ENCODE results near the gene RFWD3. TPM values are rescaled to one million over a fixed set of nuclear protein-coding genes. Genes with fewer than 3 reads are reported as not detected.
"Not testable (repeated sequence)": the region's sequence is repeated elsewhere in the genome, so short reads cannot be mapped to it uniquely, and the experiment has no call there.

Gene RFWD3
- total RNA-seq, 4 donors from 2014 or later: 8.1 to 31.9 (median 15.5) TPM

DNA sequence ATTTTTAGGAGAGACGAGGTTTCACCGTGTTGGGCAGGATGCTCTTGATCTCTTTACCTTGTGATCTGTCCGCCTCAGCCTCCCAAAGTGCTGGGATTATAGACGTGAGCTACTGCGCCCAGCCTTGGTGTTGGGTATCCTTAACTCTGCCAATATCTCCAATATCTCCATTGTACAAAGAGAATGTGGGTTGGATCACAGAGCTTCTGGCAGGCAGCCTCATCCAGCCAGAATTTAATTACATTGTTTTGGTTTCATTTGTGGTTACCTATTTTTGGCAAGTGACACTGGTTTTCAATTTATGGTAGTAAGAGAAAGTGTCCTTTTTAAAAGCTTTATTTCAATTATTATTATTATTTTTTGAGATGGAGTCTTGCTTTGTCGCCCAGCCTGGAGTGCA, 14.0 kb upstream of the RFWD3 start:
- Histone ChIP-seq H3K36me3 (peaks cover 0 to 90% of the 10 kb centered on the region in 2 donors), H3K27me3 (no peaks in the 10 kb centered on the region), H3K4me3 (no peak overlapping the region), H3K27ac (no peak overlapping the region), H3K4me1 (no peaks in the 10 kb centered on the region), H3K9me3 (no peaks in the 10 kb centered on the region)
- TF ChIP-seq CTCF (IDR thresholded peaks at IDR 0.05) (no peak), POLR2A (IDR thresholded peaks at IDR 0.05) (no peak), POLR2AphosphoS5 (IDR thresholded peaks at IDR 0.05) (no peak), EP300 (IDR thresholded peaks at IDR 0.05) (no peak)
- WGBS, 2 donors (ENCODE audit: low coverage in 1 of 2): 92 to 100% methylated on average over 1 to 6 of the region's 6 CpGs
- no peak for ATAC-seq

DNA sequence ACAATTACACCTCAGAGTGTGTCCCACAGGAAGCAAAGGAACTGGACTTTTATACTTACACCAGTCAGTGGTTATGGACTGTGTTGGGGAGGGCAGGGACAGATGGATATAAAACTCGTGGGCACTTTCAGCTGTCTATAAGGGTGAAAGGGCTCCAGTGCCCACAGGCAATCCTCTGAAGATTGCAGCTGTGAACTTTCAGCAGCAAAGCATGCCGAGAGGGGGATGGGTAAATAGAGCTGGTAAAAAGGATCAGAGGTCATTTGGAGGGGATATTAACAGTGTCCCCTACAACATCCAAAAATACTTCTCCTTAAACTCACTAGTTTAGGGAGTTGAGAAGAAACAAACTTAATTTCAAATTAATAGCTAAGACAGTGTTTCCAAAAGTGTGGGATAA, 13.3 kb upstream of the RFWD3 start:
- Histone ChIP-seq H3K9me3 (no peaks in the 10 kb centered on the region), H3K27ac (no peak overlapping the region), H3K4me1 (no peaks in the 10 kb centered on the region), H3K27me3 (no peaks in the 10 kb centered on the region), H3K4me3 (no peak overlapping the region), H3K36me3 (peaks cover 0 to 88% of the 10 kb centered on the region in 2 donors)
- no peak for TF ChIP-seq POLR2AphosphoS5 (IDR thresholded peaks at IDR 0.05)
- TF ChIP-seq EP300 (IDR thresholded peaks at IDR 0.05): no peak
- TF ChIP-seq CTCF (IDR thresholded peaks at IDR 0.05): no peak
- no peak for TF ChIP-seq POLR2A (IDR thresholded peaks at IDR 0.05)
- WGBS, 2 donors (ENCODE audit: low coverage in 1 of 2): 33 to 38% methylated on average over 2 of the region's 2 CpGs
- ATAC-seq: no peak

- peaks cover 0 to 93% of the 10 kb centered on the region in 2 donors for H3K36me3 ChIP-seq
- no peak overlapping the region for H3K27ac ChIP-seq
- H3K27me3 ChIP-seq: no peaks in the 10 kb centered on the region
- H3K4me1 ChIP-seq: no peaks in the 10 kb centered on the region
- 50 to 100% methylated on average over 1 to 2 of the region's 4 CpGs for WGBS, 2 donors (ENCODE audit: low coverage in 1 of 2)
- TF ChIP-seq POLR2A (IDR thresholded peaks at IDR 0.05) (no peak), POLR2AphosphoS5 (IDR thresholded peaks at IDR 0.05) (no peak), CTCF (IDR thresholded peaks at IDR 0.05) (no peak), EP300 (IDR thresholded peaks at IDR 0.05) (no peak)
- no peaks in the 10 kb centered on the region for H3K9me3 ChIP-seq
- H3K4me3 ChIP-seq: no peak overlapping the region
- ATAC-seq: no peak
Measured at GRCh38 chr16:74677868-74678267, 11.2 kb upstream of the RFWD3 start.

GRCh38 chr16:74673876-74674275, 7.2 kb upstream of the RFWD3 start:
- TF ChIP-seq CTCF (IDR thresholded peaks at IDR 0.05): no peak
- TF ChIP-seq EP300 (IDR thresholded peaks at IDR 0.05): no peak
- no peak for TF ChIP-seq POLR2AphosphoS5 (IDR thresholded peaks at IDR 0.05)
- no peak for TF ChIP-seq POLR2A (IDR thresholded peaks at IDR 0.05)
- Histone ChIP-seq H3K4me1 (no peaks in the 10 kb centered on the region), H3K4me3 (no peak overlapping the region), H3K27ac (no peak overlapping the region), H3K27me3 (no peaks in the 10 kb centered on the region), H3K9me3 (no peaks in the 10 kb centered on the region), H3K36me3 (peaks cover 0 to 70% of the 10 kb centered on the region in 2 donors)
- ATAC-seq: no peak
- WGBS, 2 donors (ENCODE audit: low coverage in 1 of 2): 63 to 71% methylated on average over 1 of the region's 3 CpGs

DNA sequence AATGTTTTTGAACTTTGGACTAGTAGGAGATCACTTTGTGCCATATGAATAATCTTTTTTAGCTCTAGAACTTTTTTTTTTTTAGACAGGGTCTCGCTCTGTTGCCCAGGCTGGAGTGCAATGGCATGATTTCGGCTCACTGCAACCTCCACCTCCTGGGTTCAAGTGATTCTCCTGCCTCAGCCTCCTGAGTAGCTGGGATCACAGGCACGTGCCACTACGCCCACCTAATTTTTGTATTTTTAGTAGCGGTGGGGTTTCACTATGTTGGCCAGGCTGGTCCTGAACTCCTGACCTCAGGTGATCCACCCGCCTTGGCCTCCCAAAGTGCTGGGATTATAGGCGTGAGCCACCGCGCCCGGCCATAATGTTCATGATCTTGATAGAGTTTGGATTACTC, 2.2 kb upstream of the RFWD3 start:
- not testable (repeated sequence) for H3K27me3 ChIP-seq, H3K4me3 ChIP-seq, H3K9me3 ChIP-seq, H3K27ac ChIP-seq, ATAC-seq
- H3K36me3 ChIP-seq: peaks cover 0 to 35% of the 10 kb centered on the region in 2 donors
- WGBS, 2 donors (ENCODE audit: low coverage in 1 of 2): 98 to 100% methylated on average over 2 to 6 of the region's 10 CpGs
- H3K4me1 ChIP-seq: peaks cover 0 to 24% (median 8%) of the 10 kb centered on the region in 3 donors
